ENCODE measurements around the gene TECPR1. TPM values are rescaled to one million over a fixed set of nuclear protein-coding genes. Genes with fewer than 3 reads are reported as not detected.

TECPR1 gene
- total RNA-seq, 1 donor from 2014 or later: 23.9 TPM

DNA sequence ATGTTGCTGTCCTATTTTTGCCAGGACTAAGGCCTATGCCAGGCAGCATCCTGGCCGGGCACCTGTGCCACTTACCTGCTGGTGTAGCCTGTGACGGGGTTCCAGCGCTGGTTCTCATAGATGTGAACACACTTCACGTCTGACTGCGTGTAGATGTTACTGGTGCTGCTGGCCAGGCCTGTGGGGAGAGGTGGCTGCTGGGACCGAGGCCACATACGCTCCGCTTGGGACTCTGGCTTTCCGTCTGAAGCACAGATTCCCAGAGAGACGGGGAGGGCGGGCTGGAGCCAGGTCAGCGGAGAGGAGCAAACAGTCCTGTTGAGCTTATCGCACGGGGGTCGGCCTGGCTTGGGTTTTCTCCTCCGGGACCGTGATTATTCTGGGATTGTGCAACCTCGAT, 24.1 kb downstream of the TECPR1 start:
- H3K4me1 ChIP-seq (ENCODE audit: insufficient read depth, low read length): no peaks in the 10 kb centered on the region
- Mint-ChIP-seq H3K4me1 (ENCODE audit: low read depth, unreplicated experiment) (no peaks in the 10 kb centered on the region), H3K4me3 (ENCODE audit: unreplicated experiment) (no peak overlapping the region), H3K27ac (ENCODE audit: unreplicated experiment) (no peak overlapping the region), H3K9me3 (ENCODE audit: unreplicated experiment) (no peaks in the 10 kb centered on the region), H3K27me3 (ENCODE audit: low read depth, unreplicated experiment) (no peaks in the 10 kb centered on the region), H3K36me3 (ENCODE audit: low read depth, unreplicated experiment) (peaks cover 5% of the 10 kb centered on the region)
- H3K9me3 ChIP-seq (ENCODE audit: insufficient read depth, low read depth, low read length): no peaks in the 10 kb centered on the region
- H3K4me2 ChIP-seq (ENCODE audit: low read length): no peak overlapping the region
- no peak overlapping the region for H3K9ac ChIP-seq (ENCODE audit: low read length)
- H3K4me3 ChIP-seq (ENCODE audit: insufficient read depth, low read depth, low read length): no peak overlapping the region
- no peaks in the 10 kb centered on the region for H3K79me2 ChIP-seq (ENCODE audit: insufficient read depth, low read length)
- H3K27me3 ChIP-seq (ENCODE audit: insufficient read depth, low read length): no peaks in the 10 kb centered on the region
- DNase-seq (ENCODE audit: low read depth) (no peak), FAIRE-seq (no peak)
- no peaks in the 10 kb centered on the region for H3K36me3 ChIP-seq (ENCODE audit: insufficient read depth, low read length)
- H3K27ac ChIP-seq (ENCODE audit: low read depth, low read length): no peak overlapping the region
- TF ChIP-seq, protein P1, sequence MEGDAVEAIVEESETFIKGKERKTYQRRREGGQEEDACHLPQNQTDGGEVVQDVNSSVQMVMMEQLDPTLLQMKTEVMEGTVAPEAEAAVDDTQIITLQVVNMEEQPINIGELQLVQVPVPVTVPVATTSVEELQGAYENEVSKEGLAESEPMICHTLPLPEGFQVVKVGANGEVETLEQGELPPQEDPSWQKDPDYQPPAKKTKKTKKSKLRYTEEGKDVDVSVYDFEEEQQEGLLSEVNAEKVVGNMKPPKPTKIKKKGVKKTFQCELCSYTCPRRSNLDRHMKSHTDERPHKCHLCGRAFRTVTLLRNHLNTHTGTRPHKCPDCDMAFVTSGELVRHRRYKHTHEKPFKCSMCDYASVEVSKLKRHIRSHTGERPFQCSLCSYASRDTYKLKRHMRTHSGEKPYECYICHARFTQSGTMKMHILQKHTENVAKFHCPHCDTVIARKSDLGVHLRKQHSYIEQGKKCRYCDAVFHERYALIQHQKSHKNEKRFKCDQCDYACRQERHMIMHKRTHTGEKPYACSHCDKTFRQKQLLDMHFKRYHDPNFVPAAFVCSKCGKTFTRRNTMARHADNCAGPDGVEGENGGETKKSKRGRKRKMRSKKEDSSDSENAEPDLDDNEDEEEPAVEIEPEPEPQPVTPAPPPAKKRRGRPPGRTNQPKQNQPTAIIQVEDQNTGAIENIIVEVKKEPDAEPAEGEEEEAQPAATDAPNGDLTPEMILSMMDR (IDR thresholded peaks at IDR 0.05; ENCODE audit: insufficient read depth, low read depth, low read length): no peak
- TF ChIP-seq EZH2 (IDR thresholded peaks at IDR 0.05; ENCODE audit: insufficient read depth, low read length): no peak
- H2AFZ ChIP-seq (ENCODE audit: low read depth, low read length): no peak overlapping the region
- no peaks in the 10 kb centered on the region for H4K20me1 ChIP-seq (ENCODE audit: insufficient read depth, low read length)

DNA sequence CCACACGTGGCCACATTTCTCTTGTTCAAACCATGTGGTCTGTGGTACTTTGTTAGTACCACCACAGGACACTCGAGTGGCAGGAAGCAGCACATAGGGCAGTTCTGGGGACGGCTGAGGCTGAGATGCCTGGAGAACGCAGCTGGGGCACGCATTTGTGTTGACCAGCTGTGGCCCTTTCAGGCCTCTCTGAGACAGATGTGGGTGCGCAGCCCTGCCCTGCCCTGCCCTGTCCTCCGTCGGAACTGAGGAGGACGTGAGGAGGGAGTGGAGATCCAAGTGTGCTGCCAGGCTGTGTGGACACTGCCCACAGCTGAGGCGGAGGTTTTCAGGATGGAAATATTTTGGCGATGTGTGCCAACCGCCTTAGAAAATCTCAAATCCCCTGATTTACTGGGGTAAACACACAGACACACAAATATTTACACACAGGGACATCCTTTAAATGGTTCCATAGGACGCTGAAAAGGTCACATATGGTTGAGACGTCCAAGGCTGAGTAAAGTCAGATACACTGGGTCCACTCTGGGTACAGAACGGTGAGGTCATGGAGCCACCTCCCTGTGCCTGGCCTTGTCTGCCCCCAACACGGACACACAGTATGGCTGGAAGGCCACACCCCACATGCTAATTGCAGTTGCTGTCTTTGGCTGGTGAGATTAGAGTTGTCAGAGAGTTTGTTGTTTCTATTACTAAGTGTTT, 26.0 kb downstream of the TECPR1 start:
- FAIRE-seq (no peak), DNase-seq (ENCODE audit: low read depth) (no peak)
- H3K27ac Mint-ChIP-seq (ENCODE audit: unreplicated experiment): no peak overlapping the region
- H3K27me3 ChIP-seq (ENCODE audit: insufficient read depth, low read length): no peaks in the 10 kb centered on the region
- peaks cover 5% of the 10 kb centered on the region for H3K36me3 Mint-ChIP-seq (ENCODE audit: low read depth, unreplicated experiment)
- H3K9me3 ChIP-seq (ENCODE audit: insufficient read depth, low read depth, low read length): no peaks in the 10 kb centered on the region
- H3K27me3 Mint-ChIP-seq (ENCODE audit: low read depth, unreplicated experiment): no peaks in the 10 kb centered on the region
- H3K36me3 ChIP-seq (ENCODE audit: insufficient read depth, low read length): no peaks in the 10 kb centered on the region
- H3K4me1 Mint-ChIP-seq (ENCODE audit: low read depth, unreplicated experiment): no peaks in the 10 kb centered on the region
- H3K9me3 Mint-ChIP-seq (ENCODE audit: unreplicated experiment): no peaks in the 10 kb centered on the region
- H3K9ac ChIP-seq (ENCODE audit: low read length): no peak overlapping the region
- no peak overlapping the region for H3K4me3 ChIP-seq (ENCODE audit: insufficient read depth, low read depth, low read length)
- H2AFZ ChIP-seq (ENCODE audit: low read depth, low read length): no peak overlapping the region
- no peaks in the 10 kb centered on the region for H4K20me1 ChIP-seq (ENCODE audit: insufficient read depth, low read length)
- H3K4me2 ChIP-seq (ENCODE audit: low read length): no peak overlapping the region
- H3K4me3 Mint-ChIP-seq (ENCODE audit: unreplicated experiment): no peak overlapping the region
- TF ChIP-seq, protein P1 (IDR thresholded peaks at IDR 0.05; ENCODE audit: insufficient read depth, low read depth, low read length): no peak
- TF ChIP-seq EZH2 (IDR thresholded peaks at IDR 0.05; ENCODE audit: insufficient read depth, low read length): no peak
- H3K4me1 ChIP-seq (ENCODE audit: insufficient read depth, low read length): no peaks in the 10 kb centered on the region
- H3K79me2 ChIP-seq (ENCODE audit: insufficient read depth, low read length): no peaks in the 10 kb centered on the region
- H3K27ac ChIP-seq (ENCODE audit: low read depth, low read length): no peak overlapping the region

DNA sequence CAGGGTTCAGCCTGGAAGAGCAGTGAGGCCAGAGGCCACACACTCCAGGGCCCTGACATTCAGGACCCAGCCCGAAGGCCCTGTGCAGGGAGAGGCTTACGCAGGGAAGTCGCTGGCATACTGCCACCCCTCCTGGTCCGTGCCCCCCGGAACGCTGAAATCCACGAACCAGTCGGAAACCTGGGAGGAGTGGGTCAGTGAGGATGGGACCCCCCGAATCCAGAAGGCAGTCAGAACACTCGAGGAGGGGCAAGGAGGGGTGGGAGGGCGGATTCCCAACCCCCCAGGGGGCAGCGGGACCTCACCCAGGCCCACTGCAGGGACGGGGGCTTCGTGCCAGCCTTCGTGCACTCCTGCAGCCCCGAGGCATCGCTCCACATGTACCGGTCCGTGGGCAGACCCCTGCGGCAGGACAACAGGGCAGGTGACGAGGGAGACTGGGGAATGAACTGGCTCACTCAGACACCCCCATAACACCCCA, 27.3 kb downstream of the TECPR1 start:
- Histone ChIP-seq H3K4me2 (ENCODE audit: low read length) (no peak overlapping the region), H3K27ac (ENCODE audit: low read depth, low read length) (no peak overlapping the region)
- no peaks in the 10 kb centered on the region for H3K4me1 Mint-ChIP-seq (ENCODE audit: low read depth, unreplicated experiment)

More for the DNA sequence above, 27.3 kb downstream of the TECPR1 start:
- Histone ChIP-seq H3K4me3 (ENCODE audit: insufficient read depth, low read depth, low read length) (no peak overlapping the region), H2AFZ (ENCODE audit: low read depth, low read length) (no peak overlapping the region), H3K79me2 (ENCODE audit: insufficient read depth, low read length) (no peaks in the 10 kb centered on the region), H3K9me3 (ENCODE audit: insufficient read depth, low read depth, low read length) (no peaks in the 10 kb centered on the region), H4K20me1 (ENCODE audit: insufficient read depth, low read length) (no peaks in the 10 kb centered on the region), H3K9ac (ENCODE audit: low read length) (no peak overlapping the region), H3K36me3 (ENCODE audit: insufficient read depth, low read length) (no peaks in the 10 kb centered on the region), H3K4me1 (ENCODE audit: insufficient read depth, low read length) (no peaks in the 10 kb centered on the region), H3K27me3 (ENCODE audit: insufficient read depth, low read length) (no peaks in the 10 kb centered on the region)
- Mint-ChIP-seq H3K27me3 (ENCODE audit: low read depth, unreplicated experiment) (no peaks in the 10 kb centered on the region), H3K27ac (ENCODE audit: unreplicated experiment) (no peak overlapping the region), H3K4me3 (ENCODE audit: unreplicated experiment) (no peak overlapping the region), H3K9me3 (ENCODE audit: unreplicated experiment) (no peaks in the 10 kb centered on the region), H3K36me3 (ENCODE audit: low read depth, unreplicated experiment) (peaks cover 6% of the 10 kb centered on the region)
- DNase-seq (ENCODE audit: low read depth) (no peak), FAIRE-seq (no peak)
- no peak for TF ChIP-seq EZH2 (IDR thresholded peaks at IDR 0.05; ENCODE audit: insufficient read depth, low read length)
- TF ChIP-seq, protein P1 (IDR thresholded peaks at IDR 0.05; ENCODE audit: insufficient read depth, low read depth, low read length): no peak

All from astrocyte (in vitro differentiated cells and primary cell).